B cell (primary cell): ENCODE results near the gene CGNL1.

Experiments used
- CTCF ChIP-seq: fragments of 200-600 bp; IDR thresholded peaks from one replicate; pipeline ENCODE4 v1.8.0; 2022; ENCODE audit warnings: antibody characterized with exemption, mild to moderate bottlenecking
- EZH2 ChIP-seq: IDR thresholded peaks from 2 replicates; pipeline ENCODE4 v1.6.1; 2012; ENCODE audit warnings: borderline replicate concordance, low read depth, mild to moderate bottlenecking, moderate library complexity, low read length; ENCODE audit not compliant: insufficient read depth, poor library complexity, severe bottlenecking

- TF ChIP-seq CTCF (no peak), EZH2 (no peak)
Measured at GRCh38 chr15:57507111-57507510, 130.8 kb downstream of the CGNL1 start.
